ENCODE results near the gene ATP6AP1.

The ATP6AP1 gene

DNA sequence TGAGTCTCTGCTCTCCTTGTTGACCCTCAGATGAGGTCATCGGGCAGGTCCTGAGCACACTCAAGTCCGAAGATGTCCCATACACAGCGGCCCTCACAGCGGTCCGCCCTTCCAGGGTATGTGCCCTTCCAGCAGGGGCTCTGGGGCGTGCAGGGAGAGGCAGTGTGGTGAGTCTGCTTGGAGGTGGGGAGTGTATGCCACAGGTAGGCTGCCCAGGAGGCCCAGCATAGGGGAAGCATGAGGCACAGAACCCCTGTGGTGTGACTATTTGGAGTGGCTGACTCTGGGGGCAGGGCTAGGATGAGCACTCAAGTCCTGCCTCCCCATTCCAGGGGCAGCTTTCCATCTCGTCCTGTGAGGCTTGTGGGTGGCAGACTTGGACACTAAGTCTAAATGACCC is 5.1 kb downstream of the ATP6AP1 start:
- Histone ChIP-seq H3K9ac (ENCODE audit: low read length) (no peak overlapping the region), H3K4me3 (ENCODE audit: insufficient read depth, low read length, poor library complexity, severe bottlenecking) (no peak overlapping the region), H4K20me1 (ENCODE audit: low read depth, low read length) (no peaks in the 10 kb centered on the region), H3K4me2 (ENCODE audit: low read depth, low read length, poor library complexity, severe bottlenecking) (no peak overlapping the region), H3F3A (ENCODE audit: insufficient read depth) (peaks cover 5% of the 10 kb centered on the region; the same call in 1 of the 2 replicates), H2AFZ (ENCODE audit: low read depth, low read length, severe bottlenecking) (no peak overlapping the region), H3K9me2 (replicated peaks; ENCODE audit: insufficient read depth, low read length) (no peaks in the 10 kb centered on the region), H3K36me3 (ENCODE audit: low read length) (no peaks in the 10 kb centered on the region), H3K27me3 (ENCODE audit: low read length) (no peaks in the 10 kb centered on the region), H3K27ac (ENCODE audit: low read depth, low read length) (no peak overlapping the region), H3K9me3 (ENCODE audit: insufficient read depth, low read length) (no peaks in the 10 kb centered on the region), H3K79me2 (ENCODE audit: insufficient read depth, low read length) (peaks cover 23% of the 10 kb centered on the region)
- no peak for TF ChIP-seq EZH2phosphoT487 (conservative IDR thresholded peaks at IDR 0.05; ENCODE audit: low read length)
- TF ChIP-seq, protein P1, sequence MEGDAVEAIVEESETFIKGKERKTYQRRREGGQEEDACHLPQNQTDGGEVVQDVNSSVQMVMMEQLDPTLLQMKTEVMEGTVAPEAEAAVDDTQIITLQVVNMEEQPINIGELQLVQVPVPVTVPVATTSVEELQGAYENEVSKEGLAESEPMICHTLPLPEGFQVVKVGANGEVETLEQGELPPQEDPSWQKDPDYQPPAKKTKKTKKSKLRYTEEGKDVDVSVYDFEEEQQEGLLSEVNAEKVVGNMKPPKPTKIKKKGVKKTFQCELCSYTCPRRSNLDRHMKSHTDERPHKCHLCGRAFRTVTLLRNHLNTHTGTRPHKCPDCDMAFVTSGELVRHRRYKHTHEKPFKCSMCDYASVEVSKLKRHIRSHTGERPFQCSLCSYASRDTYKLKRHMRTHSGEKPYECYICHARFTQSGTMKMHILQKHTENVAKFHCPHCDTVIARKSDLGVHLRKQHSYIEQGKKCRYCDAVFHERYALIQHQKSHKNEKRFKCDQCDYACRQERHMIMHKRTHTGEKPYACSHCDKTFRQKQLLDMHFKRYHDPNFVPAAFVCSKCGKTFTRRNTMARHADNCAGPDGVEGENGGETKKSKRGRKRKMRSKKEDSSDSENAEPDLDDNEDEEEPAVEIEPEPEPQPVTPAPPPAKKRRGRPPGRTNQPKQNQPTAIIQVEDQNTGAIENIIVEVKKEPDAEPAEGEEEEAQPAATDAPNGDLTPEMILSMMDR (IDR thresholded peaks at IDR 0.05; ENCODE audit: insufficient read depth, low read length, poor library complexity, severe bottlenecking) = no peak

DNA sequence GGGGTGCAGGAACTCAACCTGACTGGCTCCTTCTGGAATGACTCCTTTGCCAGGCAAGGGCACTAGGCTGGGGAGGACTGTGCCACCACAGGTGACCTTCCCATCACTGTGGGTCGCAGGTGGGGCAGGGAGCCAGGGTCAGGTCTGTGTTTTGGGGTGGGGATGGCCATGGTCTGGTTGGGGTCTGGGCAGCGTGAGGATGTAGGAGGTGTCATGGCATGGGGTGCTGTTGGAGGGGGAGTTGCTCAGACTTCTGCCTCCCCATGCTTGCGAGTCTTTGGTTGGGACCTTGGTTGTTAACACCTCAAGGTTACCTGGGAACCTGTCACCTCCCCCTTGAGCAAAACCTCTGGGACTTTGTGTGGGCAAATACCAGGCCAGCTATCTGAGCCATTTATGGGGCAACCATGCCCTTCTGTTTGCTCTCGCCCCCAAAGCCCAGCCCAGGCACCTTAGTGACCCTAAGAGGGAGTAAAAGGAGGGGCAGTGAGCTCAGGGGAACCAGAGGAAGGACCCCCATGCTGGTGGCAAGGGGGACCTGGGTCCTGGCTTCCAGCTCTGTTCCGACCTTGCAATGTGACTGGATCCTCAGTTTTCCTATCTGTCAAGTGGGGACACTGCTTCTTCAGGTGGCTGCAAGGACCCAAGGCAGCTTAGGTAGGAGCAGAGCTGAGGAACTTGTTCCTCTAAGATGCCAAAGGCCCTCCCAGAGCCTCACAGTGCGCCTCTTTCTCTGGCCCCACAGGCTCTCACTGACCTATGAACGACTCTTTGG is 6.1 kb downstream of the ATP6AP1 start:
- Histone ChIP-seq H3K27me3 (ENCODE audit: low read length) (no peaks in the 10 kb centered on the region), H3K9me3 (ENCODE audit: insufficient read depth, low read length) (no peaks in the 10 kb centered on the region), H3K4me3 (ENCODE audit: insufficient read depth, low read length, poor library complexity, severe bottlenecking) (no peak overlapping the region), H2AFZ (ENCODE audit: low read depth, low read length, severe bottlenecking) (no peak overlapping the region), H3K9ac (ENCODE audit: low read length) (no peak overlapping the region), H3K4me2 (ENCODE audit: low read depth, low read length, poor library complexity, severe bottlenecking) (no peak overlapping the region), H3K9me2 (replicated peaks; ENCODE audit: insufficient read depth, low read length) (no peaks in the 10 kb centered on the region), H3K79me2 (ENCODE audit: insufficient read depth, low read length) (peaks cover 18% of the 10 kb centered on the region), H3F3A (ENCODE audit: insufficient read depth) (peaks cover 5% of the 10 kb centered on the region; the same call in 1 of the 2 replicates), H3K27ac (ENCODE audit: low read depth, low read length) (no peak overlapping the region), H4K20me1 (ENCODE audit: low read depth, low read length) (no peaks in the 10 kb centered on the region), H3K36me3 (ENCODE audit: low read length) (no peaks in the 10 kb centered on the region)
- TF ChIP-seq, protein P1 (IDR thresholded peaks at IDR 0.05; ENCODE audit: insufficient read depth, low read length, poor library complexity, severe bottlenecking) = no peak
- no peak for TF ChIP-seq EZH2phosphoT487 (conservative IDR thresholded peaks at IDR 0.05; ENCODE audit: low read length)

- Histone ChIP-seq H3K4me3 (ENCODE audit: insufficient read depth, low read length, poor library complexity, severe bottlenecking) (no peak overlapping the region), H3K27me3 (ENCODE audit: low read length) (no peaks in the 10 kb centered on the region), H3K9me2 (replicated peaks; ENCODE audit: insufficient read depth, low read length) (no peaks in the 10 kb centered on the region), H3K4me2 (ENCODE audit: low read depth, low read length, poor library complexity, severe bottlenecking) (no peak overlapping the region), H3K79me2 (ENCODE audit: insufficient read depth, low read length) (peaks cover 18% of the 10 kb centered on the region), H3K9me3 (ENCODE audit: insufficient read depth, low read length) (no peaks in the 10 kb centered on the region), H3K9ac (ENCODE audit: low read length) (no peak overlapping the region), H3F3A (ENCODE audit: insufficient read depth) (peaks cover 5% of the 10 kb centered on the region; the same call in 1 of the 2 replicates), H3K27ac (ENCODE audit: low read depth, low read length) (no peak overlapping the region), H4K20me1 (ENCODE audit: low read depth, low read length) (no peaks in the 10 kb centered on the region), H3K36me3 (ENCODE audit: low read length) (no peaks in the 10 kb centered on the region), H2AFZ (ENCODE audit: low read depth, low read length, severe bottlenecking) (no peak overlapping the region)
- no peak for TF ChIP-seq EZH2phosphoT487 (conservative IDR thresholded peaks at IDR 0.05; ENCODE audit: low read length)
- TF ChIP-seq, protein P1 (IDR thresholded peaks at IDR 0.05; ENCODE audit: insufficient read depth, low read length, poor library complexity, severe bottlenecking) = no peak
Measured at GRCh38 chrX:154435171-154435733, 6.8 kb downstream of the ATP6AP1 start.
